ENCODE measurements around the gene CES4A. TPM values are rescaled to one million over a fixed set of nuclear protein-coding genes. Genes with fewer than 3 reads are reported as not detected.
"Not testable (repeated sequence)": the region's sequence is repeated elsewhere in the genome, so short reads cannot be mapped to it uniquely, and the experiment has no call there.

Gene CES4A
- total RNA-seq, 2 donors from 2014 or later = 10.9 to 16.5 TPM

DNA sequence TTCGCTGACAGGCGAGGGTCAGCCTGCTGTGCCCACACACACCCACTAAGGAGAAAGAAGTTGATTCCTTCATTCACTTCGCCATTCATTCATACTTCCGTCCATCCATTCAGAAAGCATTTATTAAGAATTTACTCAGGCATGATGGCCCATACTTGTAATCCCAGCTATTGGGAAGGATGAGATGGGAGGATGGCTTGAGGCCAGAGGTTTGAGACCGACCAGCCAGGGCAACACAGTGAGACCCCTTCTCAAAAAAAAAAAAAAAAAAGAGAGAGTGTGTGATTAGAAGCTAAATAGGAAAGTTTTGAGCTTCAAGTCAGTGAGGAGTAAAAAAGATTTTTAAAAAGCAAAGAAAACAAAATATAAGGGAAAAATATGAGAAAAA is 44.3 kb upstream of the CES4A start:
- Histone ChIP-seq H3K36me3 (replicated peaks in 1 of 2; ENCODE audit: insufficient read depth in 1 of 2, low read depth in 2 of 2) (peaks cover 10 to 14% of the 10 kb centered on the region in 2 donors), H3K4me1 (peaks cover 10% of the 10 kb centered on the region), H3K4me3 (no peak overlapping the region), H3K27ac (no peak overlapping the region), H3K9me3 (no peaks in the 10 kb centered on the region), H3K27me3 (peaks cover 0 to 7% of the 10 kb centered on the region in 2 donors)
- TF ChIP-seq POLR2A (IDR thresholded peaks at IDR 0.05) = no peak
- TF ChIP-seq, protein P1, sequence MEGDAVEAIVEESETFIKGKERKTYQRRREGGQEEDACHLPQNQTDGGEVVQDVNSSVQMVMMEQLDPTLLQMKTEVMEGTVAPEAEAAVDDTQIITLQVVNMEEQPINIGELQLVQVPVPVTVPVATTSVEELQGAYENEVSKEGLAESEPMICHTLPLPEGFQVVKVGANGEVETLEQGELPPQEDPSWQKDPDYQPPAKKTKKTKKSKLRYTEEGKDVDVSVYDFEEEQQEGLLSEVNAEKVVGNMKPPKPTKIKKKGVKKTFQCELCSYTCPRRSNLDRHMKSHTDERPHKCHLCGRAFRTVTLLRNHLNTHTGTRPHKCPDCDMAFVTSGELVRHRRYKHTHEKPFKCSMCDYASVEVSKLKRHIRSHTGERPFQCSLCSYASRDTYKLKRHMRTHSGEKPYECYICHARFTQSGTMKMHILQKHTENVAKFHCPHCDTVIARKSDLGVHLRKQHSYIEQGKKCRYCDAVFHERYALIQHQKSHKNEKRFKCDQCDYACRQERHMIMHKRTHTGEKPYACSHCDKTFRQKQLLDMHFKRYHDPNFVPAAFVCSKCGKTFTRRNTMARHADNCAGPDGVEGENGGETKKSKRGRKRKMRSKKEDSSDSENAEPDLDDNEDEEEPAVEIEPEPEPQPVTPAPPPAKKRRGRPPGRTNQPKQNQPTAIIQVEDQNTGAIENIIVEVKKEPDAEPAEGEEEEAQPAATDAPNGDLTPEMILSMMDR (IDR thresholded peaks at IDR 0.05) = no peak
- intact Hi-C loops (cut with DNase I) = no loop called here
- 90 to 93% methylated on average over 5 of the region's 5 CpGs for WGBS, 2 donors
- no peak for ATAC-seq
- no peak for DNase-seq

DNA sequence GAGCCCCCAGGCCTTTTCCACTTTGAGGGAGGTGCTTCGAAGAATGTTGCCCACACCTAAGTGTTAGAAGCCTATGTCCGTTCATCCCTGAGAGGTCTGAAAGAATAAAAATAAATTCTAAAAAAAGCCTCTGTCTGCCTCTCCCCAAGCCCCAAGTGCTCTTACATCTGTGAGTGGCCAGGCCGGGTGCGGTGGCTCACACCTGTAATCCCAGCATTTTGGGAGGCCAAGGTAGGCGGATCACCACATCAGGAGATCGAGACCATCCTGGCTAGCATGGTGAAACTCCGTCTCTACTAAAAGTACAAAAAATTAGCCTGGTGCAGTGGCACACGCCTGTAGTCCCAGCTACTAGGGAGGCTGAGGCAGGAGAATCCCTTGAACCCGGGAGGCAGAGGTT is 43.4 kb upstream of the CES4A start:
- H3K27ac ChIP-seq; intact Hi-C loops (cut with DNase I); ATAC-seq; H3K27me3 ChIP-seq; H3K4me3 ChIP-seq; DNase-seq; H3K9me3 ChIP-seq: not testable (repeated sequence)
- Histone ChIP-seq H3K4me1 (peaks cover 10% of the 10 kb centered on the region), H3K36me3 (replicated peaks in 1 of 2; ENCODE audit: insufficient read depth in 1 of 2, low read depth in 2 of 2) (peaks cover 10 to 14% of the 10 kb centered on the region in 2 donors)
- WGBS, 2 donors = 77 to 78% methylated on average over 9 of the region's 9 CpGs

- DNase-seq = no peak
- intact Hi-C loops (cut with DNase I) = no loop called here
- TF ChIP-seq, protein P1 (IDR thresholded peaks at IDR 0.05) = no peak
- no peak for TF ChIP-seq POLR2A (IDR thresholded peaks at IDR 0.05)
- Histone ChIP-seq H3K36me3 (replicated peaks in 1 of 2; ENCODE audit: insufficient read depth in 1 of 2, low read depth in 2 of 2) (peaks cover 10 to 14% of the 10 kb centered on the region in 2 donors), H3K27me3 (peaks cover 0 to 9% of the 10 kb centered on the region in 2 donors), H3K9me3 (no peaks in the 10 kb centered on the region), H3K4me3 (no peak overlapping the region), H3K4me1 (peaks cover 10% of the 10 kb centered on the region), H3K27ac (no peak overlapping the region)
- ATAC-seq = no peak
- WGBS, 2 donors = 64 to 77% methylated on average over 4 of the region's 4 CpGs
These were observed 42.5 kb upstream of the CES4A start for GRCh38 chr16:66945939-66946338.

- Histone ChIP-seq H3K36me3 (replicated peaks in 1 of 2; ENCODE audit: insufficient read depth in 1 of 2, low read depth in 2 of 2) (peaks cover 7 to 9% of the 10 kb centered on the region in 2 donors), H3K4me1 (peaks cover 10% of the 10 kb centered on the region), H3K4me3 (no peak overlapping the region), H3K9me3 (no peaks in the 10 kb centered on the region), H3K27ac (no peak overlapping the region), H3K27me3 (peaks cover 0 to 9% of the 10 kb centered on the region in 2 donors)
- ATAC-seq (no peak), DNase-seq (no peak)
- no peak for TF ChIP-seq POLR2A (IDR thresholded peaks at IDR 0.05)
- TF ChIP-seq, protein P1 (IDR thresholded peaks at IDR 0.05) = no peak
- intact Hi-C loops (cut with DNase I) = no loop called here
- WGBS, 2 donors = 68 to 72% methylated on average over 7 of the region's 7 CpGs
These were observed 41.8 kb upstream of the CES4A start for GRCh38 chr16:66946541-66946940.

GRCh38 chr16:66946974-66947301 is 41.5 kb upstream of the CES4A start:
- H3K4me3 ChIP-seq = no peak overlapping the region
- WGBS, 2 donors = 19 to 20% methylated on average over 5 of the region's 5 CpGs
- H3K36me3 ChIP-seq (replicated peaks in 1 of 2; ENCODE audit: insufficient read depth in 1 of 2, low read depth in 2 of 2) = peaks cover 3 to 7% of the 10 kb centered on the region in 2 donors
- no peak overlapping the region for H3K27ac ChIP-seq
- no peak for DNase-seq
- H3K9me3 ChIP-seq = no peaks in the 10 kb centered on the region
- TF ChIP-seq POLR2A (IDR thresholded peaks at IDR 0.05) = no peak
- TF ChIP-seq, protein P1 (IDR thresholded peaks at IDR 0.05) = no peak
- no peak for ATAC-seq
- peaks cover 0 to 9% of the 10 kb centered on the region in 2 donors for H3K27me3 ChIP-seq
- peaks cover 10% of the 10 kb centered on the region for H3K4me1 ChIP-seq
- intact Hi-C loops (cut with DNase I) = no loop called here
